ENCODE data around the gene SYT11. TPM values are rescaled to one million over a fixed set of nuclear protein-coding genes. Genes with fewer than 3 reads are reported as not detected.
"Not testable (repeated sequence)": the region's sequence is repeated elsewhere in the genome, so short reads cannot be mapped to it uniquely, and the experiment has no call there.

SYT11 gene
- total and polyA plus RNA-seq, 2 of the 8 experiments (the other 6 are each of a cell fraction or from before 2014, with no cell fraction given), result 7.2 to 9.6 TPM

DNA sequence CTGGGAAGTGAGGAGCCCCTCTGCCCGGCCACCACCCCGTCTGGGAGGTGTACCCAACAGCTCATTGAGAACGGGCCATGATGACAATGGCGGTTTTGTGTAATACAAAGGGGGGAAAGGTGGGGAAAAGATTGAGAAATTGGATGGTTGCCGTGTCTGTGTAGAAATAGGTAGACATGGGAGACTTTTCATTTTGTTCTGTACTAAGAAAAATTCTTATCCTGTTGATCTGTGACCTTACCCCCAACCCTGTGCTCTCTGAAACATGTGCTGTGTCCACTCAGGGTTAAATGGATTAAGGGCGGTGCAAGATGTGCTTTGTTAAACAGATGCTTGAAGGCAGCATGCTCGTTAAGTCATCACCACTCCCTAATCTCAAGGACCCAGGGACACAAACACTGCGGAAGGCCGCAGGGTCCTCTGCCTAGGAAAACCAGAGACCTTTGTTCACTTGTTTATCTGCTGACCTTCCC is 24.4 kb upstream of the SYT11 start:
- H4K8ac ChIP-seq (ENCODE audit: extremely low read depth, insufficient read depth, low read length); H3K18ac ChIP-seq (ENCODE audit: extremely low read depth, low read length): not testable (repeated sequence)

More for the DNA sequence above, 24.4 kb upstream of the SYT11 start:
- H3K79me1 ChIP-seq (ENCODE audit: low read depth, low read length); H3K4me3 ChIP-seq (ENCODE audit: extremely low read depth in 1 of 4, insufficient read depth in 2 of 4, low read depth in 3 of 4, low read length in 4 of 4); H3K27me3 ChIP-seq (replicated peaks in 1 of 4; ENCODE audit: control insufficient read depth in 3 of 4, extremely low read depth in 1 of 4, insufficient read depth in 3 of 4, low read length in 3 of 4); H2AK5ac ChIP-seq (ENCODE audit: low read depth, low read length); H4K5ac ChIP-seq (ENCODE audit: insufficient read length, low read depth, low read length); H2BK20ac ChIP-seq (ENCODE audit: low read length); CTCF ChIA-PET (ENCODE audit: partially characterized antibody); H4K20me1 ChIP-seq (replicated peaks in 1 of 2; ENCODE audit: control insufficient read depth in 1 of 2, insufficient read depth in 2 of 2, low read length in 2 of 2); H2BK15ac ChIP-seq (ENCODE audit: low read length); H4K91ac ChIP-seq (replicated peaks; ENCODE audit: insufficient read length, low read length); H2BK120ac ChIP-seq (replicated peaks; ENCODE audit: low read depth, low read length); H3K9me3 ChIP-seq (ENCODE audit: insufficient read depth in 2 of 2, low read depth in 1 of 2, low read length in 1 of 2); H2BK5ac ChIP-seq (ENCODE audit: low read depth, low read length); FAIRE-seq; H3K36me3 ChIP-seq (ENCODE audit: control insufficient read depth in 2 of 4, insufficient read depth in 4 of 4, low read length in 3 of 4); H3K23ac ChIP-seq (ENCODE audit: insufficient read length); H2BK12ac ChIP-seq (ENCODE audit: low read depth, low read length); H3K14ac ChIP-seq (ENCODE audit: insufficient read length); H3K4me1 ChIP-seq (replicated peaks in 1 of 4; ENCODE audit: control insufficient read depth in 3 of 4, insufficient read depth in 4 of 4, low read length in 3 of 4); H3K56ac ChIP-seq (replicated peaks; ENCODE audit: insufficient read length, low read depth, low read length); H3K4me2 ChIP-seq (ENCODE audit: insufficient read depth in 1 of 2, low read depth in 2 of 2, low read length in 2 of 2); H2AFZ ChIP-seq (ENCODE audit: low read length); H3K27ac ChIP-seq (ENCODE audit: low read depth, low read length); DNase-seq (ENCODE audit: low read depth in 1 of 2, low spot score in 2 of 2); H3K4ac ChIP-seq (replicated peaks; ENCODE audit: insufficient read length, low read depth, low read length); H3K23me2 ChIP-seq (ENCODE audit: low read depth, low read length); H3K9ac ChIP-seq (replicated peaks in 1 of 4; ENCODE audit: extremely low read depth in 1 of 4, low read depth in 3 of 4, low read length in 3 of 4): not testable (repeated sequence)
- POLR2A ChIA-PET (ENCODE audit: partially characterized antibody), result interaction anchor here (1.0 to 1.5 kb wide), 2 partner anchors 13 to 29 kb away, joined by 3 read pairs; no protein-coding TSS in a partner anchor
- WGBS, 2 experiments (ENCODE audit: extremely low coverage in 1 of 2, insufficient coverage in 1 of 2, insufficient read length in 1 of 2, insufficient replicate concordance in 2 of 2, low coverage in 1 of 2, low lambda C conversion rate in 2 of 2, missing lambda C conversion rate in 1 of 2), result 88% methylated on average over 8 of the region's 9 CpGs; no CpG with 5 or more reads in 1 of the 2 experiments
- H3K79me2 ChIP-seq (ENCODE audit: control insufficient read depth in 1 of 2, insufficient read depth in 2 of 2, low read length in 2 of 2), result peaks cover 0 to 21% of the 10 kb centered on the region in 2 experiments; a peak in 2 of 4 replicates
